H1 (cell line): ENCODE measurements around the gene ACADSB. TPM values are rescaled to one million over a fixed set of nuclear protein-coding genes. Genes with fewer than 3 reads are reported as not detected.

ENCODE experiments used
- CTCF ChIA-PET: fragments of 300-600 bp; sonication (Branson Sonifier 250); formaldehyde crosslinking; loops from one replicate; lab custom pipeline; 2021; ENCODE audit not compliant: partially characterized antibody; lab: Charles Lee
- POLR2A ChIA-PET: fragments of 300-600 bp; sonication (Branson Sonifier 250); formaldehyde crosslinking; loops from one replicate; lab custom pipeline; 2021; ENCODE audit warnings: inconsistent platforms; ENCODE audit not compliant: partially characterized antibody; lab: Charles Lee
- DNase-seq, 2 experiments: peaks; one replicate each; pipeline versions ENCODE4 v3.0.0 to v3.0.0-alpha.2; 2010 to 2022; ENCODE audit warnings: low spot score in 2 of 2, low read depth in 1 of 2, mixed read lengths in 1 of 2
- FAIRE-seq: peaks from 2 replicates; lab custom pipeline; 2011; peaks lifted over from hg19 to GRCh38; lab: Jason Lieb, UNC
- H2AFZ ChIP-seq: 2 replicates; pipeline ENCODE4 v1.8.1; 2012; ENCODE audit warnings: low read length, inconsistent platforms
- H2AK5ac ChIP-seq: 2 replicates; pipeline ENCODE4 v1.6.1; 2013; ENCODE audit warnings: low read depth, low read length
- H2BK120ac ChIP-seq: replicated peaks from 2 replicates; pipeline ENCODE3; 2013; ENCODE audit warnings: low read depth, low read length, inconsistent platforms
- H2BK12ac ChIP-seq: 2 replicates; pipeline ENCODE4 v1.6.1; 2013; ENCODE audit warnings: low read depth, low read length
- H2BK15ac ChIP-seq: 2 replicates; pipeline ENCODE4 v1.6.1; 2013; ENCODE audit warnings: low read length
- H2BK20ac ChIP-seq: 2 replicates; pipeline ENCODE4 v1.6.1; 2013; ENCODE audit warnings: low read length
- H2BK5ac ChIP-seq: 2 replicates; pipeline ENCODE4 v1.6.1; 2013; ENCODE audit warnings: low read depth, low read length
- H3K14ac ChIP-seq: 2 replicates; pipeline ENCODE4 v1.6.1; 2013; ENCODE audit warnings: inconsistent platforms; ENCODE audit not compliant: insufficient read length
- H3K18ac ChIP-seq: 2 replicates; pipeline ENCODE4 v1.6.1; 2013; ENCODE audit warnings: low read length; ENCODE audit errors: extremely low read depth
- H3K23ac ChIP-seq: 2 replicates; pipeline ENCODE4 v1.6.1; 2013; ENCODE audit warnings: inconsistent platforms; ENCODE audit not compliant: insufficient read length
- H3K23me2 ChIP-seq: 2 replicates; pipeline ENCODE4 v1.6.1; 2013; ENCODE audit warnings: low read depth, low read length
- H3K27ac ChIP-seq: 2 replicates; pipeline ENCODE4 v1.6.1; 2011; ENCODE audit warnings: low read depth, low read length, inconsistent platforms
- H3K27me3 ChIP-seq, 4 experiments: replicated peaks in 1 of 4; 1 replicate in 1 of 4; 2 replicates in 3 of 4; pipeline versions ENCODE4 v1.6.1 to v1.8.1; 2011 to 2013; ENCODE audit warnings: low read length in 3 of 4, mild to moderate bottlenecking in 3 of 4, inconsistent platforms in 2 of 4, mixed read lengths in 2 of 4, moderate library complexity in 1 of 4; ENCODE audit not compliant: control insufficient read depth in 3 of 4, insufficient read depth in 3 of 4; ENCODE audit errors: extremely low read depth in 1 of 4
- H3K36me3 ChIP-seq, 4 experiments: 2 replicates each; pipeline versions ENCODE4 v1.6.1 to v1.8.1; 2011 to 2013; ENCODE audit warnings: mild to moderate bottlenecking in 4 of 4, low read length in 3 of 4, moderate library complexity in 2 of 4, control low read depth in 1 of 4, inconsistent platforms in 1 of 4; ENCODE audit not compliant: insufficient read depth in 4 of 4, control insufficient read depth in 2 of 4
- H3K4ac ChIP-seq: replicated peaks from 2 replicates; pipeline ENCODE3; 2013; ENCODE audit warnings: low read length, low read depth, mixed read lengths, inconsistent platforms; ENCODE audit not compliant: insufficient read length
- H3K4me1 ChIP-seq, 4 experiments: replicated peaks in 1 of 4; 1 replicate in 1 of 4; 2 replicates in 3 of 4; pipeline versions ENCODE4 v1.6.1 to v1.8.1; 2011 to 2013; ENCODE audit warnings: low read length in 3 of 4, inconsistent platforms in 2 of 4, mixed read lengths in 1 of 4; ENCODE audit not compliant: insufficient read depth in 4 of 4, control insufficient read depth in 3 of 4
- H3K4me2 ChIP-seq, 2 experiments: 2 replicates each; pipeline versions ENCODE4 v1.6.1 to v1.8.1; 2011 to 2013; ENCODE audit warnings: low read depth in 2 of 2, low read length in 2 of 2, control low read depth in 1 of 2, inconsistent platforms in 1 of 2, mild to moderate bottlenecking in 1 of 2; ENCODE audit not compliant: insufficient read depth in 1 of 2
- H3K4me3 ChIP-seq, 4 experiments: fragments of 200-600, 300-600 bp in 1 of 4; sonication (generic), shearing (Covaris generic), sonication (Bioruptor Twin) in 1 of 4; 2 replicates each; pipeline versions ENCODE4 v1.5.1 to v1.8.1; 2011 to 2016; ENCODE audit warnings: low read length in 4 of 4, low read depth in 3 of 4, control low read depth in 2 of 4, inconsistent platforms in 2 of 4, mild to moderate bottlenecking in 2 of 4, mixed read lengths in 1 of 4, moderate library complexity in 1 of 4; ENCODE audit not compliant: insufficient read depth in 2 of 4; ENCODE audit errors: extremely low read depth in 1 of 4
- H3K56ac ChIP-seq: replicated peaks from 2 replicates; pipeline ENCODE3; 2013; ENCODE audit warnings: low read depth, mild to moderate bottlenecking, mixed read lengths, low read length, inconsistent platforms; ENCODE audit not compliant: insufficient read length
- H3K79me1 ChIP-seq: 2 replicates; pipeline ENCODE4 v1.6.1; 2013; ENCODE audit warnings: low read depth, low read length, control low read depth
- H3K79me2 ChIP-seq, 2 experiments: 2 replicates each; pipeline versions ENCODE4 v1.6.1 to v1.8.1; 2012 to 2013; ENCODE audit warnings: low read length in 2 of 2, mild to moderate bottlenecking in 2 of 2, inconsistent platforms in 1 of 2; ENCODE audit not compliant: insufficient read depth in 2 of 2, control insufficient read depth in 1 of 2
- H3K9ac ChIP-seq, 4 experiments: replicated peaks in 1 of 4; 1 replicate in 1 of 4; 2 replicates in 3 of 4; pipeline versions ENCODE4 v1.6.1 to v1.8.1; 2011 to 2013; ENCODE audit warnings: low read depth in 3 of 4, low read length in 3 of 4, control low read depth in 2 of 4, mild to moderate bottlenecking in 2 of 4, moderate library complexity in 2 of 4, inconsistent platforms in 1 of 4; ENCODE audit errors: extremely low read depth in 1 of 4
- H3K9me3 ChIP-seq, 2 experiments: 2 replicates each; pipeline versions ENCODE4 v1.6.1 to v1.8.1; 2012 to 2013; ENCODE audit warnings: mild to moderate bottlenecking in 2 of 2, moderate library complexity in 2 of 2, control low read depth in 1 of 2, inconsistent platforms in 1 of 2, low read depth in 1 of 2, low read length in 1 of 2, mixed read lengths in 1 of 2; ENCODE audit not compliant: insufficient read depth in 2 of 2
- H4K20me1 ChIP-seq, 2 experiments: replicated peaks in 1 of 2; 2 replicates each; pipeline versions ENCODE3 to v1.8.1; 2011 to 2013; ENCODE audit warnings: inconsistent platforms in 2 of 2, low read length in 2 of 2, mild to moderate bottlenecking in 1 of 2; ENCODE audit not compliant: insufficient read depth in 2 of 2, control insufficient read depth in 1 of 2
- H4K5ac ChIP-seq: 2 replicates; pipeline ENCODE4 v1.6.1; 2013; ENCODE audit warnings: low read length, low read depth, mixed read lengths, inconsistent platforms; ENCODE audit not compliant: insufficient read length
- H4K8ac ChIP-seq: 2 replicates; pipeline ENCODE4 v1.8.0; 2013; ENCODE audit warnings: mild to moderate bottlenecking, moderate library complexity, low read length, inconsistent platforms; ENCODE audit not compliant: insufficient read depth; ENCODE audit errors: extremely low read depth
- H4K91ac ChIP-seq: replicated peaks from 2 replicates; pipeline ENCODE3; 2013; ENCODE audit warnings: low read length, mixed read lengths, inconsistent platforms; ENCODE audit not compliant: insufficient read length
- ASH2L ChIP-seq: fragments of 200-600, 300-600 bp; sonication (generic); IDR thresholded peaks from one replicate; pipeline ENCODE4 v1.7.1; 2017; ENCODE audit warnings: low read length
- BACH1 ChIP-seq: IDR thresholded peaks from 2 replicates; pipeline ENCODE4 v1.6.1; 2012; ENCODE audit warnings: low read length, improper control_type of control experiment
- BCL11A ChIP-seq, 2 experiments: IDR thresholded peaks; one replicate each; pipeline ENCODE4 v1.6.1; 2011; ENCODE audit warnings: low read depth in 2 of 2, low read length in 2 of 2, mild to moderate bottlenecking in 2 of 2
- CBX5 ChIP-seq: fragments of 300-800, 300-1000 bp; sonication (generic); IDR thresholded peaks from 2 replicates; pipeline ENCODE4 v1.7.1; 2016; ENCODE audit warnings: antibody characterized with exemption, low read length, low read depth
- CTBP2 ChIP-seq: IDR thresholded peaks from 2 replicates; pipeline ENCODE4 v1.7.0; 2011; ENCODE audit warnings: borderline replicate concordance, mild to moderate bottlenecking, moderate library complexity, mixed read lengths, low read length; ENCODE audit not compliant: insufficient read depth, insufficient read length
- EGR1 ChIP-seq: IDR thresholded peaks from 2 replicates; pipeline ENCODE4 v1.6.1; 2011; ENCODE audit warnings: low read depth, low read length, borderline replicate concordance
- JUND ChIP-seq: IDR thresholded peaks from 2 replicates; pipeline ENCODE4 v1.6.1; 2011; ENCODE audit warnings: mild to moderate bottlenecking, improper control_type of control experiment, low read length
- KDM1A ChIP-seq: fragments of 200-600, 300-600 bp; sonication (generic); IDR thresholded peaks from 2 replicates; pipeline ENCODE4 v1.7.1; 2016; ENCODE audit warnings: mild to moderate bottlenecking, low read length, borderline replicate concordance
- POLR2A ChIP-seq, 2 experiments: IDR thresholded peaks; 1 replicate in 1 of 2; 2 replicates in 1 of 2; pipeline ENCODE4 v1.6.1; 2011; ENCODE audit warnings: low read depth in 2 of 2, low read length in 2 of 2, mild to moderate bottlenecking in 2 of 2; ENCODE audit errors: control extremely low read depth in 1 of 2
- RBBP5 ChIP-seq: IDR thresholded peaks from 2 replicates; pipeline ENCODE4 v1.7.1; 2012; ENCODE audit warnings: low read depth, mild to moderate bottlenecking, inconsistent platforms, low read length, moderate library complexity, borderline replicate concordance
- RFX5 ChIP-seq: IDR thresholded peaks from 2 replicates; pipeline ENCODE4 v1.6.1; 2011; ENCODE audit warnings: low read depth, low read length, improper control_type of control experiment, borderline replicate concordance
- RXRA ChIP-seq: IDR thresholded peaks from 2 replicates; pipeline ENCODE4 v1.6.1; 2011; ENCODE audit warnings: low read depth, mild to moderate bottlenecking, low read length, moderate library complexity; ENCODE audit not compliant: insufficient read depth
- SIRT6 ChIP-seq: IDR thresholded peaks from one replicate; pipeline ENCODE4 v1.7.1; 2012; ENCODE audit warnings: low read length, inconsistent platforms
- SUZ12 ChIP-seq: fragments of 200-600 bp; sonication (generic); IDR thresholded peaks from 2 replicates; pipeline ENCODE4 v1.6.1; 2012; ENCODE audit warnings: mild to moderate bottlenecking, inconsistent platforms, low read length, moderate library complexity, mixed read lengths
- TAF7 ChIP-seq: optimal IDR thresholded peaks from 2 replicates; pipeline ENCODE3; 2011; ENCODE audit warnings: low read depth, mild to moderate bottlenecking, inconsistent platforms, low read length, moderate library complexity, borderline replicate concordance
- WGBS, 2 experiments: shearing (Covaris generic) in 1 of 2; methylation state at CpG; one replicate each; pipeline versions ENCODE4 v1.1.6 to v1.1.7; 2013 to 2015; ENCODE audit warnings: low lambda C conversion rate in 2 of 2, mixed read lengths in 2 of 2, inconsistent platforms in 1 of 2, low coverage in 1 of 2, missing lambda C conversion rate in 1 of 2; ENCODE audit not compliant: insufficient replicate concordance in 2 of 2, insufficient coverage in 1 of 2, insufficient read length in 1 of 2; ENCODE audit errors: extremely low coverage in 1 of 2, missing lambda C conversion rate in 1 of 2; 5-methylcytosine and 5-hydroxymethylcytosine counted together
- polyA plus RNA-seq, 7 experiments: library from polyadenylated mRNA; depleted of rRNA in 3 of 7; stranded (reverse) in 5 of 7; unstranded in 2 of 7; fragments of >200 nt in 5 of 7; fragments of 200-250 nt in 2 of 7; gene quantifications; 1 replicate in 5 of 7; 2 replicates in 1 of 7; 4 replicates in 1 of 7; pipeline versions ENCODE4 v1.2.1 to v1.2.3, GENCODE V29; 2011 to 2013; ENCODE audit warnings: missing spikeins in 2 of 7, mixed read lengths in 2 of 7
- total RNA-seq: library from RNA; stranded (reverse); fragmentation: NEBNext Ultra II Directional; extraction: Animal tissue kit (Norgen Biotek cat#: 25700); gene quantifications from 2 replicates; pipeline ENCODE4 v1.2.1, GENCODE V29; 2021

Gene ACADSB
- total and polyA plus RNA-seq, 2 of the 8 experiments (the other 6 are each of a cell fraction or from before 2014, with no cell fraction given), result 5.6 to 11.2 TPM

GRCh38 chr10:123011987-123012386, 3.2 kb downstream of the ACADSB start:
- Histone ChIP-seq H3K23ac (no peak overlapping the region), H3K9me3 (peaks cover 0 to 2% of the 10 kb centered on the region in 2 experiments; a peak in 1 of 4 replicates), H3K27ac (no peak overlapping the region), H3K23me2 (peaks cover 10% of the 10 kb centered on the region; the same call in 1 of the 2 replicates), H3K4me3 (no peak overlapping the region), H4K20me1 (peaks cover 0 to 3% of the 10 kb centered on the region in 2 experiments), H4K8ac (no peak overlapping the region), H3K36me3 (no peaks in the 10 kb centered on the region), H3K79me2 (peaks cover 0 to 17% of the 10 kb centered on the region in 2 experiments; a peak in 3 of 4 replicates), H2AK5ac (no peak overlapping the region), H2BK12ac (no peak overlapping the region), H2BK120ac (no peak overlapping the region), H4K5ac (no peak overlapping the region), H4K91ac (no peak overlapping the region), H3K4me1 (peaks cover 4 to 10% (median 6%) of the 10 kb centered on the region in 4 experiments; a peak in 6 of 7 replicates), H3K18ac (no peak overlapping the region), H3K4ac (no peak overlapping the region), H2BK5ac (no peak overlapping the region), H2AFZ (no peak overlapping the region), H3K27me3 (peaks cover 2 to 24% (median 18%) of the 10 kb centered on the region in 4 experiments; a peak in 5 of 7 replicates), H2BK15ac (no peak overlapping the region), H3K9ac (no peak overlapping the region), H2BK20ac (no peak overlapping the region), H3K79me1 (no peaks in the 10 kb centered on the region), H3K56ac (no peak overlapping the region), H3K14ac (no peak overlapping the region), H3K4me2 (no peak overlapping the region)
- WGBS, 2 experiments, result 93% methylated on average over 3 of the region's 3 CpGs; no CpG with 5 or more reads in 1 of the 2 experiments
- ChIA-PET CTCF (interaction anchor here (0.6 to 5.9 kb wide), 5 partner anchors 10 to 855 kb away, joined by 4 to 28 read pairs (median 7); no protein-coding TSS in a partner anchor), POLR2A (interaction anchor here (0.6 to 1.9 kb wide), 2 partner anchors 9 to 32 kb away, joined by 3 to 4 read pairs; partner anchors contain the start of gene PSTK)
- FAIRE-seq, result no peak
- DNase-seq, result no peak
- TF ChIP-seq BACH1, result no peak
- no peak for TF ChIP-seq SUZ12
- no peak for TF ChIP-seq ASH2L
- TF ChIP-seq RFX5, result no peak
- no peak for TF ChIP-seq POLR2A (IDR thresholded peaks at IDR 0.05; ENCODE audit: control extremely low read depth in 1 of 2, low read depth in 2 of 2, low read length in 2 of 2)
- no peak for TF ChIP-seq KDM1A
- TF ChIP-seq RXRA, result no peak
- no peak for TF ChIP-seq BCL11A (IDR thresholded peaks at IDR 0.05; ENCODE audit: low read depth in 2 of 2, low read length in 2 of 2)
- TF ChIP-seq JUND, result no peak
- TF ChIP-seq CTBP2, result no peak
- no peak for TF ChIP-seq CBX5
- no peak for TF ChIP-seq SIRT6
- TF ChIP-seq RBBP5, result no peak
- TF ChIP-seq EGR1, result no peak
- TF ChIP-seq TAF7, result no peak
